Neural crest cell (in vitro differentiated cells): ENCODE results near the gene SLC6A6. TPM values are rescaled to one million over a fixed set of nuclear protein-coding genes. Genes with fewer than 3 reads are reported as not detected.

Source experiments
- DNase-seq: peaks from one replicate; pipeline ENCODE4 v3.0.0; 2021; ENCODE audit warnings: low read depth, mixed read lengths, low spot score
- H3K27ac Mint-ChIP-seq: one replicate; pipeline ENCODE4 v1.8.0; 2021; ENCODE audit warnings: mild to moderate bottlenecking, mixed read lengths; ENCODE audit not compliant: unreplicated experiment
- H3K27me3 Mint-ChIP-seq: 2 replicates; pipeline ENCODE4 v1.8.0; 2021; ENCODE audit warnings: low read depth, mild to moderate bottlenecking, mixed read lengths
- H3K36me3 Mint-ChIP-seq: 2 replicates; pipeline ENCODE4 v1.8.0; 2021; ENCODE audit warnings: low read depth, mild to moderate bottlenecking, mixed read lengths
- H3K4me1 Mint-ChIP-seq: 2 replicates; pipeline ENCODE4 v1.8.0; 2021; ENCODE audit warnings: mixed read lengths
- H3K4me3 Mint-ChIP-seq: one replicate; pipeline ENCODE4 v1.8.0; 2021; ENCODE audit warnings: mild to moderate bottlenecking, mixed read lengths
- H3K9me3 Mint-ChIP-seq: 2 replicates; pipeline ENCODE4 v1.8.0; 2021; ENCODE audit warnings: mixed read lengths
- CTCF ChIP-seq: fragments of 200-600 bp; sonication (generic); conservative IDR thresholded peaks from 2 replicates; pipeline ENCODE4 v1.5.0; 2021; ENCODE audit warnings: antibody characterized with exemption, mild to moderate bottlenecking
- total RNA-seq: library from RNA; stranded (reverse); gene quantifications from 2 replicates; pipeline ENCODE4 v1.2.1, GENCODE V29; 2021

Gene SLC6A6
- total RNA-seq, 1 donor from 2014 or later: 33.8 TPM

- peaks cover 64% of the 10 kb centered on the region for H3K4me1 Mint-ChIP-seq
- peak overlapping the region; percentile 96 for H3K27ac Mint-ChIP-seq
- no peaks in the 10 kb centered on the region for H3K36me3 Mint-ChIP-seq
- TF ChIP-seq CTCF: no peak
- DNase-seq: no peak
- no peak overlapping the region for H3K4me3 Mint-ChIP-seq
- no peaks in the 10 kb centered on the region for H3K9me3 Mint-ChIP-seq
- H3K27me3 Mint-ChIP-seq: no peaks in the 10 kb centered on the region
These were observed 28.5 kb downstream of the SLC6A6 start for GRCh38 chr3:14430706-14431451.

- peaks cover 60% of the 10 kb centered on the region for H3K4me1 Mint-ChIP-seq
- H3K27ac Mint-ChIP-seq: peak overlapping the region; percentile 96
- no peaks in the 10 kb centered on the region for H3K36me3 Mint-ChIP-seq
- no peak for DNase-seq
- peak overlapping the region; percentile 14 for H3K4me3 Mint-ChIP-seq
- no peaks in the 10 kb centered on the region for H3K9me3 Mint-ChIP-seq
- no peak for TF ChIP-seq CTCF
- H3K27me3 Mint-ChIP-seq: no peaks in the 10 kb centered on the region
These were observed 29.1 kb downstream of the SLC6A6 start for GRCh38 chr3:14431452-14431916.

- DNase-seq: peak; percentile 57
- Mint-ChIP-seq H3K27ac (peak overlapping the region; percentile 96), H3K36me3 (no peaks in the 10 kb centered on the region), H3K4me3 (peak overlapping the region; percentile 51), H3K9me3 (no peaks in the 10 kb centered on the region), H3K4me1 (peaks cover 64% of the 10 kb centered on the region), H3K27me3 (no peaks in the 10 kb centered on the region)
- TF ChIP-seq CTCF: no peak
These were observed 29.8 kb downstream of the SLC6A6 start for GRCh38 chr3:14431917-14432834.

- Mint-ChIP-seq H3K4me1 (peaks cover 64% of the 10 kb centered on the region), H3K36me3 (no peaks in the 10 kb centered on the region), H3K9me3 (no peaks in the 10 kb centered on the region), H3K4me3 (no peak overlapping the region), H3K27me3 (no peaks in the 10 kb centered on the region), H3K27ac (peak overlapping the region; percentile 88)
- no peak for DNase-seq
- TF ChIP-seq CTCF: no peak
These were observed 30.7 kb downstream of the SLC6A6 start for GRCh38 chr3:14433106-14433505.

GRCh38 chr3:14434126-14434497, 31.7 kb downstream of the SLC6A6 start:
- Mint-ChIP-seq H3K4me1 (peaks cover 66% of the 10 kb centered on the region), H3K27ac (peak overlapping the region; percentile 59), H3K27me3 (no peaks in the 10 kb centered on the region), H3K9me3 (no peaks in the 10 kb centered on the region), H3K4me3 (no peak overlapping the region), H3K36me3 (no peaks in the 10 kb centered on the region)
- no peak for DNase-seq
- no peak for TF ChIP-seq CTCF
